ENCODE data around the gene USP20.
"Not testable (repeated sequence)": the region's sequence is repeated elsewhere in the genome, so short reads cannot be mapped to it uniquely, and the experiment has no call there.

The USP20 gene

DNA sequence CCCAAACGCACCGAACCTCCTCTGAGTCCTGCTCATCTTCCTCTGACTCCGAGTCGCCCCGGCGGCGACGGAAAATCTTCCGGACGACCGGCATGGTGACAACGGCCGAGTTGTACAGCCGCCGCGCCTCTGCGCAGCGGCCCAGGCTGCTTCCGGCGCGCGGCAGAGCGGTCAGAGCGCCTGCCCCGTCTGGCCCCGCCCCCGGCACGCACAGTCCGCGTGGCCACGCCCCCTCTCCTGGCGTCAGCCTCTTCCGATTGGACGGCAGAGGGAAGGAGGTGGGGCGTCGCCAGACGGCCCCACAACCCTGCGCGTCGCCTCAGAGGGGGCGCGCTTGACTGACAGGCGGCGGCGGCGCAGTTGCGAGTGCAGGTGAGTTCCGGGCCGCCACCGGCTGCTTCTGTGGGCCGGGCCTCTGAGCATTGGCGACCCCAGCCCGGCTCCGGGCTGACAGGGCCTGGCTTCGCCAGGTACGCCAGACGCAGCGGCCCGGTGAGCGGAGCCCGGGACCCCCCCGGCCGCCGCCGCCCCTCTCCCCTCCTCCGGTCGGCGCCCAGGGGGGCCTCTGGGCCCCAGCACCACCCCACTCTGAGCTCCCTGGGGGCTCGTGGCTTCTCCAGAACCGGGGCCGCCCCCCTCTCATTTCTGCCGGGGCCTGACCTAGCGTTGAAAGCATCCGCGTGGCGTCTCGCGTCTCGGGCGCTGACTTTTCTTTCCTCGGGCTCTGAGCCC lies at the start of gene USP20, which contains the start of gene C9orf78:
USP20 (plus strand) TSS at position 331 of the 732 bp plus-strand sequence. CDS start 17,098 bp downstream, outside the sequence.
C9orf78 (minus strand) TSS at position 148 of the 732 bp plus-strand sequence; CDS start at position 94, 54 bp downstream.
- DNase-seq (ENCODE audit: low read depth) = peak; percentile 66
- peak within 1 kb of the TSS; percentile 76 for H3K4me3 ChIP-seq (ENCODE audit: control insufficient read depth, low read depth, low read length)
- TF ChIP-seq, protein P1, sequence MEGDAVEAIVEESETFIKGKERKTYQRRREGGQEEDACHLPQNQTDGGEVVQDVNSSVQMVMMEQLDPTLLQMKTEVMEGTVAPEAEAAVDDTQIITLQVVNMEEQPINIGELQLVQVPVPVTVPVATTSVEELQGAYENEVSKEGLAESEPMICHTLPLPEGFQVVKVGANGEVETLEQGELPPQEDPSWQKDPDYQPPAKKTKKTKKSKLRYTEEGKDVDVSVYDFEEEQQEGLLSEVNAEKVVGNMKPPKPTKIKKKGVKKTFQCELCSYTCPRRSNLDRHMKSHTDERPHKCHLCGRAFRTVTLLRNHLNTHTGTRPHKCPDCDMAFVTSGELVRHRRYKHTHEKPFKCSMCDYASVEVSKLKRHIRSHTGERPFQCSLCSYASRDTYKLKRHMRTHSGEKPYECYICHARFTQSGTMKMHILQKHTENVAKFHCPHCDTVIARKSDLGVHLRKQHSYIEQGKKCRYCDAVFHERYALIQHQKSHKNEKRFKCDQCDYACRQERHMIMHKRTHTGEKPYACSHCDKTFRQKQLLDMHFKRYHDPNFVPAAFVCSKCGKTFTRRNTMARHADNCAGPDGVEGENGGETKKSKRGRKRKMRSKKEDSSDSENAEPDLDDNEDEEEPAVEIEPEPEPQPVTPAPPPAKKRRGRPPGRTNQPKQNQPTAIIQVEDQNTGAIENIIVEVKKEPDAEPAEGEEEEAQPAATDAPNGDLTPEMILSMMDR (IDR thresholded peaks at IDR 0.05; ENCODE audit: control insufficient read depth, insufficient read depth, low read depth, low read length, missing control alignments) = no peak

DNA sequence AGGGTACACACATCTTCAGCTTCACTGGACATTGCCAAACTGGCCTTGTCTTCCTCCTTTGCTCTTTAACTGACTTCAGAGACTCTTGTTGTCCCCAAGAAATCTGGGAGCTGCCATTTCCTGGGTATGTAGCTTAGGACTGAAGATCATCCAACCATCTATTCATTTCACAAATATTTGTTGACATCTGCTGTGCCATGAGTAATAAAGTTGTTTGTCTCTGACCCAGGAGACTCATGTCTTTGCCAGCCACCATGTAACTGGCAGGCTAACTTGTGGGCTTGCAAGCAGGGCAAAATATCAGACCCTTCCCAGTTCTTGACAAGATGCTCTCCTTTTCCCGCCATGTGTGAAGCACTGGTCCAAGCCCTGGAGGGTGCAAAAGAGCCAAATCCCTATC lies 49.4 kb upstream of the USP20 start:
- H3K4me3 ChIP-seq (ENCODE audit: control insufficient read depth, low read depth, low read length) = no peak overlapping the region
- DNase-seq (ENCODE audit: low read depth) = no peak
- TF ChIP-seq, protein P1 (IDR thresholded peaks at IDR 0.05; ENCODE audit: control insufficient read depth, insufficient read depth, low read depth, low read length, missing control alignments) = no peak

DNA sequence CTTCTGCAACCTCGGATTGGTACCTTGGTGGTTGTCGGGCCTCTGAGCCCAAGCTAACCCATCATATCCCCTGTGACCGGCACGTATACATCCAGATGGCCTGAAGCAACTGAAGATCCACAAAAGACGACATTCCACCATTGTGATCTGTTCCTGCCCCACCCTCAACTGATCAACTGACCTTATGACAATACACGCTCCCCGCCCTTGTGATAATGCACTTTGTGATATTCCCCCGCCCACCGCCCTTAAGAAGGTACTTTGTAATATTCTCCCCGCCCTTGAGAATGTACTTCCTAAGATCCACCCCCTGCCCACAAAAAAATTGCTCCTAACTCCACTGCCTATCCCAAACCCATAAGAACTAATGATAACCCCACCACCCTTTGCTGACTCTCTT lies 48.8 kb upstream of the USP20 start:
- H3K4me3 ChIP-seq (ENCODE audit: control insufficient read depth, low read depth, low read length) = no peak overlapping the region
- DNase-seq (ENCODE audit: low read depth) = no peak
- TF ChIP-seq, protein P1 (IDR thresholded peaks at IDR 0.05; ENCODE audit: control insufficient read depth, insufficient read depth, low read depth, low read length, missing control alignments) = no peak

GRCh38 chr9:129794549-129794948 lies 40.7 kb upstream of the USP20 start:
- TF ChIP-seq, protein P1 (IDR thresholded peaks at IDR 0.05; ENCODE audit: control insufficient read depth, insufficient read depth, low read depth, low read length, missing control alignments) = no peak
- H3K4me3 ChIP-seq (ENCODE audit: control insufficient read depth, low read depth, low read length) = no peak overlapping the region
- DNase-seq (ENCODE audit: low read depth) = no peak

GRCh38 chr9:129796029-129796428 lies 39.2 kb upstream of the USP20 start:
- not testable (repeated sequence) for H3K4me3 ChIP-seq (ENCODE audit: control insufficient read depth, low read depth, low read length); DNase-seq (ENCODE audit: low read depth)

- no peak for DNase-seq (ENCODE audit: low read depth)
- H3K4me3 ChIP-seq (ENCODE audit: control insufficient read depth, low read depth, low read length) = no peak overlapping the region
- TF ChIP-seq, protein P1 (IDR thresholded peaks at IDR 0.05; ENCODE audit: control insufficient read depth, insufficient read depth, low read depth, low read length, missing control alignments) = no peak
Observed at GRCh38 chr9:129798973-129799372, 36.3 kb upstream of the USP20 start.

GRCh38 chr9:129801504-129801903 lies 33.8 kb upstream of the USP20 start:
- TF ChIP-seq, protein P1 (IDR thresholded peaks at IDR 0.05; ENCODE audit: control insufficient read depth, insufficient read depth, low read depth, low read length, missing control alignments) = no peak
- no peak for DNase-seq (ENCODE audit: low read depth)
- no peak overlapping the region for H3K4me3 ChIP-seq (ENCODE audit: control insufficient read depth, low read depth, low read length)

Data from AG09309 (cell line).